Measurements from ENCODE around the gene KLHL1.

GRCh38 chr13:70023516-70023915, 84.7 kb downstream of the KLHL1 start:
- TF ChIP-seq CTCF (IDR thresholded peaks at IDR 0.05) (no peak), POLR2A (IDR thresholded peaks at IDR 0.05) (no peak)

Data from vagina (tissue), 2 donors.